ENCODE measurements around the gene CLIC5. TPM values are rescaled to one million over a fixed set of nuclear protein-coding genes. Genes with fewer than 3 reads are reported as not detected.

The CLIC5 gene
- total RNA-seq = 1 to 10 TPM; 1.9 to 2.3 TPM
- polyA plus RNA-seq = under 1 TPM; 0.06 to 0.42 (median 0.29) TPM
- 0.13 to 9.5 (median 0.59) reads per million in 6 experiments for total RNA-seq

DNA sequence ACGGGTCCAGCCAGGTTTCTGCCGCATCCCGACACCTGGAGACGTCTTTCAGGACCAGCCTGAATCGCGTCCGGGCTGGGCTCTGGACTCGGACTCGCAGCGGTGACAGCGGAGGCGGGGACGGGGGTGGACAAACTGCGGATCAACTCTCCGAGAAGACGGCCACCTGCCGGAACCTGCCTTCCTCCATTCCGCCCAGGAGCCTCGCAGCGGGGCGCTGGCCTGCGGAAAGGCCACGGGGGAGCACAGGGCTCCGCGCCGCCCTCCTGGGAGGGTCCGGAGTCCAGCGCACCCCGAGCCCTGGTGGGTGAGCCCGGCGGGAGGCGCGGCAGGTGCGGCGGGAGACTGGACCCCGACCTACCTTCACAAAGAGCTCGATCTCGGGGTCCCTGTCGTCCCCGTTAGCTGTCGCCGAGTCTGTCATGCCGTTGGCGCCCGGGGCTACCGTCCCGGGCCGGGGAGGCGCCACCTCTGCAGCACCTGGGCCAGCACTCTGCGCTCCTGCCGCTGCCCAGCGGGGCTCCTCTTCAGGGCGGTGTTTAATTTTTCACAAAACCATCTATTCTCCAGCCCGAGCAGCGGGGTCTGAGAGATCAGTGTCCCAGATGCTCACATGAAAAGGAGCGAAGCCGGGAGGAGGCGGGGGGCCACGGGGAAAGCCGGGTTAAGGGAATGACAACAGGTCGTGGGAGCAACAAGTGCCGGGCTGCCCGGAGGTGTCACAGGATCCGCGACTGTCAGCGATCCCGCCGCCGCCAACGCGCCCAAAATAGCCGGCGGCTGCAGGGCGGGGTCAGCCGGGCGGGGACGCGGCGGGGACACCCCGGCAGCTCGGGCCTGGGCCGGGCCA lies at the start of gene CLIC5:
Gene CLIC5, minus strand, starts transcription at position 742 of the 850 bp plus-strand sequence. Its CDS starts 318 bp downstream, at position 424.
- Mint-ChIP-seq H3K9me3 (peaks cover 0 to 3% (median 0%) of the 10 kb centered on the region in 9 donors), H3K27me3 (peaks cover 4 to 28% (median 13%) of the 10 kb centered on the region in 5 donors), H3K36me3 (no peaks in the 10 kb centered on the region), H3K4me1 (peaks cover 26 to 56% (median 53%) of the 10 kb centered on the region in 4 donors), H3K4me3 (peak within 1 kb of the TSS; percentile 75 to 94 (median 89)), H3K27ac (peak within 1 kb of the TSS; percentile 42 to 96 (median 92))
- DNase-seq = peak in 5 of 10 donors; percentile 25 to 36 (median 30)
- peak; percentile 41 to 50 for ATAC-seq
- POLR2A ChIA-PET = no interaction called here

GRCh38 chr6:46062991-46063390 lies 47.3 kb upstream of the CLIC5 start:
- H3K4me1 Mint-ChIP-seq = peaks cover 0 to 3% (median 0%) of the 10 kb centered on the region in 4 donors

GRCh38 chr6:46062312-46062711 lies 46.7 kb upstream of the CLIC5 start:
- Mint-ChIP-seq H3K4me1 (peaks cover 0 to 3% (median 0%) of the 10 kb centered on the region in 4 donors), H3K9me3 (peaks cover 0 to 7% (median 0%) of the 10 kb centered on the region in 9 donors), H3K27ac (peak overlapping the region in 1 of 10 donors; percentile 71), H3K36me3 (peaks cover 0 to 9% (median 0%) of the 10 kb centered on the region in 3 donors), H3K4me3 (no peak overlapping the region), H3K27me3 (peaks cover 4 to 35% (median 19%) of the 10 kb centered on the region in 5 donors)
- DNase-seq = no peak
- ATAC-seq = no peak
- POLR2A ChIA-PET = no interaction called here

More at GRCh38 chr6:46062991-46063390, 47.3 kb upstream of the CLIC5 start:
- no peak overlapping the region for H3K27ac Mint-ChIP-seq
- DNase-seq (no peak), ATAC-seq (no peak)
- peaks cover 0 to 5% (median 0%) of the 10 kb centered on the region in 9 donors for H3K9me3 Mint-ChIP-seq
- peaks cover 5 to 28% (median 12%) of the 10 kb centered on the region in 5 donors for H3K27me3 Mint-ChIP-seq
- POLR2A ChIA-PET = no interaction called here
- H3K36me3 Mint-ChIP-seq = peaks cover 0 to 9% (median 0%) of the 10 kb centered on the region in 3 donors
- H3K4me3 Mint-ChIP-seq = no peak overlapping the region

DNA sequence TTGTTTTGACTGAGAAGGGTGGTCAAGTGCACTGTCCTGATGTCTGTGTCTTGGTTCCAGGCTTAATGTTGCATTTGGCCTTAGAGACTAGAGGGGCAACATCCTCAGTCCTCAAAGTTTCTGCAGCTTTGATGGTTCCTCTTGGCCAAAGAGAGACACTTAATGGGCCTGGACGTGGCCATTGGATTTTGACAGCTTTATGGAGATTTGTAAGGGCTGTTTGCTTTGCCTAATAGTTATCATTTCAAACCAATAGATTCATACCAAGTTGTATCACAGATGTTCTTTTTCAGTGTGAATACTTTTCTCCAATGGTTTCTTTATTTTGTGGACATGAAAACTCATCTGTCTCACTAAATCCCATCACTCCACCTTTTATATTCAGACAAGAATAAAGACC lies 45.8 kb upstream of the CLIC5 start:
- Mint-ChIP-seq H3K9me3 (peaks cover 0 to 11% (median 0%) of the 10 kb centered on the region in 9 donors), H3K27ac (no peak overlapping the region), H3K27me3 (peaks cover 3 to 37% (median 23%) of the 10 kb centered on the region in 5 donors), H3K4me3 (no peak overlapping the region), H3K4me1 (no peaks in the 10 kb centered on the region), H3K36me3 (peaks cover 0 to 16% (median 0%) of the 10 kb centered on the region in 3 donors)
- POLR2A ChIA-PET = no interaction called here
- ATAC-seq (no peak), DNase-seq (no peak)

DNA sequence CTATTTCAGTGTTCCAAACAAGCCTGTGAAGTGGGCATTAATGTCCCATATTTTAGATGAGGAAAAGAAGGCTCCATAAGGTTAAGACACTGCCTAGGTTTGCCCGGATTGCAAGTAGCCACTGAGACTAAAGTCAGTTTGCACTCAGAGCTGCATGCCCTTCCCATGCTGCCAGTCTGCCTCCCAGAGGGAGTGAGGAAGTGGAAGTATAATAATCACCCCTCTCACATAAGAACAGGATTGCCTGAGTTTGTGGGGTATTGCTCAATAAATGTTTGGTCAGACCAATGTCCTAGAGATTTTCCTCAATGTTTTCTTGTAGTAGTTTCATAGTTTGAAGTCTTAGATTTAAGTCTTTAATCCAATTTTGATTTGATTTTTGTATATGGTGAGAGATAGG lies 43.9 kb upstream of the CLIC5 start:
- ATAC-seq (no peak), DNase-seq (no peak)
- Mint-ChIP-seq H3K27ac (no peak overlapping the region), H3K9me3 (peaks cover 0 to 11% (median 0%) of the 10 kb centered on the region in 9 donors), H3K27me3 (peaks cover 6 to 33% (median 17%) of the 10 kb centered on the region in 5 donors), H3K4me1 (no peaks in the 10 kb centered on the region), H3K4me3 (no peak overlapping the region), H3K36me3 (peaks cover 0 to 17% (median 0%) of the 10 kb centered on the region in 3 donors)
- POLR2A ChIA-PET = no interaction called here

DNA sequence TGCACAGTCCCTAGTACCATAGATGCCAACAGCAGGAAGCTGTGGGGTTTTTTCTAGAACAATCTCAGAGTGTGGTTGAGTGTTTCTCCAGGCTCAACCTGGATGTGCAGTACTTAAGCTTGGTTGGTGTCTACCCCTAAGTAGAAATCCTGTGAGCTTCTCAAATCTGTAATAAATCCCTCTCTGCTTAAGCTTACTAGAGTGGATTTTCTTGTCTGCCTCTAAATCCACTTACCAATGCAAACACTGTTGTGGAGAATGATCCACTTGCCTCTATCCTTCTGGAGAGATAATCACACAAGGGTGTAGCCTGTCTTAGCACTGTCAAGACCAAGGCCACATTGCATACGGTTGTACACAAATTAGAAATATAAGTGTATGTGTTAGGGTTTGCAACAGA lies 43.3 kb upstream of the CLIC5 start:
- Mint-ChIP-seq H3K27ac (no peak overlapping the region), H3K27me3 (peaks cover 6 to 33% (median 17%) of the 10 kb centered on the region in 5 donors), H3K4me3 (no peak overlapping the region), H3K4me1 (no peaks in the 10 kb centered on the region), H3K36me3 (peaks cover 0 to 16% (median 0%) of the 10 kb centered on the region in 3 donors), H3K9me3 (peaks cover 0 to 11% (median 0%) of the 10 kb centered on the region in 9 donors)
- ATAC-seq = no peak
- DNase-seq = no peak
- POLR2A ChIA-PET = no interaction called here

GRCh38 chr6:46057792-46058191 lies 42.1 kb upstream of the CLIC5 start:
- Mint-ChIP-seq H3K27me3 (peaks cover 6 to 21% (median 14%) of the 10 kb centered on the region in 5 donors), H3K4me1 (no peaks in the 10 kb centered on the region), H3K4me3 (no peak overlapping the region), H3K9me3 (peaks cover 0 to 6% (median 0%) of the 10 kb centered on the region in 9 donors), H3K36me3 (peaks cover 0 to 8% (median 0%) of the 10 kb centered on the region in 3 donors), H3K27ac (no peak overlapping the region)
- ATAC-seq (no peak), DNase-seq (no peak)
- POLR2A ChIA-PET = no interaction called here

DNA sequence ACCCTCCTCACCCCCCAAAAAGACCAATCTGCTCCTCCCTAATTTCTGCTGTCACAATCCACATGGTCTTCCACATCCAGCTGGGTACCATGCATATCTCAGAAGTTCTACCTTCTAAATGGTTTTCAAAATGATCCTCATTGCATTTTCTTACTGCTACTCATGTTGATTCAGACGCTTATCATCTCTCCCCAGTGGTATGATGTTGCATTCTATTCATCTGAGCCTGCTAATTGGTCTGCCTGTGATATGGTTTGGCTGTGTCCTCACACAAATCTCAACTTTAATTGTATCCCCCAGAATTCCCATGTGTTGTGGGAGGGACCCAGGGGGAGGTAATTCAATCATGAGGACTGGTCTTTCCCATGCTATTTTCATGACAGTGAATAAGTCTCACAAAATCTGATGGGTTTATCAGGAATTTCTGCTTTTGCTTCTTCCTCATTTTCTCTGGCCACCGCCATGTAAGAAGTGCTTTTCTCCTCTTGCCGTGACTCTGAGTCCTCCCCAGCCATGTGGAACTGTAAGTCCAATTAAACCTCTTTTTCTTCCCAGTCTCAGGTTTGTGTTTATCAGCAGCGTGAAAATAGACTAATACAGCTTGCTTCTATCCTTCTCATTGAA lies 41.4 kb upstream of the CLIC5 start:
- no peak overlapping the region for H3K4me3 Mint-ChIP-seq
- DNase-seq (no peak), ATAC-seq (no peak)
- no peaks in the 10 kb centered on the region for H3K4me1 Mint-ChIP-seq
- H3K27ac Mint-ChIP-seq = no peak overlapping the region
- peaks cover 0 to 6% (median 0%) of the 10 kb centered on the region in 9 donors for H3K9me3 Mint-ChIP-seq
- POLR2A ChIA-PET = no interaction called here
- H3K36me3 Mint-ChIP-seq = peaks cover 0 to 8% (median 0%) of the 10 kb centered on the region in 3 donors
- peaks cover 6 to 27% (median 14%) of the 10 kb centered on the region in 5 donors for H3K27me3 Mint-ChIP-seq

DNA sequence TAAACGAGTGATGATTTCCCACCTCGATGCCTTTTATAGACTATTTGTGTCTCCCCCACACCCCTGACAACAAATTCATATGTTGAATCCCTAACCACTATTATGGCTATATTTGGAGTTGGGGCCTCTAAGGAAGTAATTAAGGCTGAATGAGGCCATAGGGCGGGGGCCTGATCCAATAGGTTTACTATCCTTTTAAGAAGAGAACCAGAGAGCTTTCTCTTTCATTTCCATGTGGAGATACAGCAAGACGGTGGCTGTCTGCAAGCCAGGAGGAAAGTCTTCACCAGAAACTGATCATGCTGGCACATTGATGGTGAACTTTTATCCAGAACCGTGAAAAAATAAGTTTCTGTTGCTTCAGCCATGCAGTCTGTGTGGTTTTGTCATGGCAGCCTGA lies 38.9 kb upstream of the CLIC5 start:
- Mint-ChIP-seq H3K27me3 (peaks cover 3 to 31% (median 14%) of the 10 kb centered on the region in 5 donors), H3K27ac (no peak overlapping the region), H3K4me1 (no peaks in the 10 kb centered on the region), H3K36me3 (peaks cover 0 to 8% (median 0%) of the 10 kb centered on the region in 3 donors), H3K4me3 (no peak overlapping the region), H3K9me3 (peaks cover 0 to 6% (median 0%) of the 10 kb centered on the region in 9 donors)
- ATAC-seq (no peak), DNase-seq (no peak)
- POLR2A ChIA-PET = no interaction called here

DNA sequence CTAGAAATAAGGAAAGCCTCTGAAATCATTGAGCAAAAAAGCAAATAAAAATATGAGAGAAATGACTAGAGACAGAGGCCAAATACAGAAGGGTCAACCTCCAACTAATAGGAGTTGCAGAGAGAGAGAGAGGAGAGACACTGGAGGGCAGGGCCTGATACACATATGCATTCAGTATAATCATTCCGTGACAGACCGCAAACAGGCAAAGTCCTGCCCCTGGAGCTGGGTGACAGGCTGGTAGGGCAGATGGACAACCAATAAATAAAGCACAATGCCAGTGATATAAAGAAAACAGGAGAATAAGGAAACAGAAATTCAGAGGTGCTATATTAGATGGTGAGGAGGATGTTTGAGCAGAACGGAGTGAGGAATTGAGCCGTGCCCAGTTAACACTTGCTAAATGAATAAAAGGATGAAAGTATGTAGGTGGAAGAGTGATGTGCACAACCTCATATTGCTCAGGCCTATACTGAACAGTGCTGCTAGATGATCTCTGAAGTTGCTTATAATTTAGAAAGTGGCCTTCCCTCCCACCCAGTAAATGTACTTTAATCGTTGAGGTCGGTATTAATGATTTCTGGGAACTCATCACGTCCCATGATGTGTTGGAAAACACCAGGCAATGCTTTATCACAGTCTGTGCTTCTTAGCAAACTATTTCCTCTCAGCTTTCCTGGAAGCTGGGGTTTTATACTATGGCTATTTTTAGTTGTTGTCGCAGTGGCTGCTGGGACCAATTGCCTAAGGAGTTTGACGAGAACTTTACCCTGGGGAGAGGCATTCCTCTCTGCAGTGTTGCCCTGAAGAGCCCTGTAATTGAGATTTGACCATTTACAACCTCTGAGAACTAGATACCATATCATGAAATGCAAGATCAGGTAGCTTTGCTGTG lies 37.6 kb upstream of the CLIC5 start:
- H3K27ac Mint-ChIP-seq = no peak overlapping the region
- ATAC-seq = no peak
- POLR2A ChIA-PET = no interaction called here
- H3K9me3 Mint-ChIP-seq = peaks cover 0 to 6% (median 0%) of the 10 kb centered on the region in 9 donors
- peaks cover 3 to 29% (median 14%) of the 10 kb centered on the region in 5 donors for H3K27me3 Mint-ChIP-seq
- H3K36me3 Mint-ChIP-seq = peaks cover 0 to 8% (median 0%) of the 10 kb centered on the region in 3 donors
- H3K4me3 Mint-ChIP-seq = no peak overlapping the region
- no peak for DNase-seq
- no peaks in the 10 kb centered on the region for H3K4me1 Mint-ChIP-seq

DNA sequence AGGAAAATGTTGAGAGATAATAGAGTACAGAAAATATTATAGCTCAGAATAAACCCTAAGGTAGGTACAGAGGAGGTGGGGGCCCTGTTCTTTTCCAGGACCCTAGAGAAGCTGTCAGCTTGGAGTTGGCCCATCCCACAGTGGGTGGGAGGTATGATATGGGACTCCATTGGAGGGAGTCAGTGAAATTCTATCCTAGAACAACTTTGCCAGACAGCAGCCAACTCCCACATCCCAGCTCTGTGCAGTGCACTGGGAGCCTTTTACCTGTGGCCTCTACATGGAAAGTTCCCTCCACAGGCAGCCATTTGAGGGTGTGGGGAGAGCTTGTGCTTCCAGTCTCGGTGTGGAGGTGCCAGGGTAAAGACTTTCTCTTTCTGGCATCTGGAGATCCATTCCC lies 36.8 kb upstream of the CLIC5 start:
- no peaks in the 10 kb centered on the region for H3K4me1 Mint-ChIP-seq
- H3K9me3 Mint-ChIP-seq = peaks cover 0 to 4% (median 0%) of the 10 kb centered on the region in 9 donors
- DNase-seq (no peak), ATAC-seq (no peak)
- POLR2A ChIA-PET = no interaction called here
- H3K4me3 Mint-ChIP-seq = no peak overlapping the region
- no peak overlapping the region for H3K27ac Mint-ChIP-seq
- peaks cover 3 to 21% (median 8%) of the 10 kb centered on the region in 5 donors for H3K27me3 Mint-ChIP-seq
- peaks cover 0 to 8% (median 0%) of the 10 kb centered on the region in 3 donors for H3K36me3 Mint-ChIP-seq

GRCh38 chr6:46051962-46052361 lies 36.3 kb upstream of the CLIC5 start:
- Mint-ChIP-seq H3K36me3 (peaks cover 0 to 6% (median 0%) of the 10 kb centered on the region in 3 donors), H3K4me3 (no peak overlapping the region), H3K9me3 (peaks cover 0 to 3% (median 0%) of the 10 kb centered on the region in 9 donors), H3K27ac (peak overlapping the region in 1 of 10 donors; percentile 32), H3K27me3 (peaks cover 3 to 16% (median 5%) of the 10 kb centered on the region in 5 donors), H3K4me1 (no peaks in the 10 kb centered on the region)
- POLR2A ChIA-PET = no interaction called here
- no peak for ATAC-seq
- no peak for DNase-seq

Data from naive thymus-derived CD8-positive, alpha-beta T cell (primary cell).